GM12872 (cell line): Measurements from ENCODE around the gene ZNF519.

Source experiments
- TF ChIP-seq, protein P1 (sequence below): IDR thresholded peaks from 3 replicates; pipeline ENCODE4 v1.5.1; 2011; ENCODE audit warnings: low read depth, mild to moderate bottlenecking, low read length, moderate library complexity; ENCODE audit not compliant: insufficient read depth

ZNF519 gene

DNA sequence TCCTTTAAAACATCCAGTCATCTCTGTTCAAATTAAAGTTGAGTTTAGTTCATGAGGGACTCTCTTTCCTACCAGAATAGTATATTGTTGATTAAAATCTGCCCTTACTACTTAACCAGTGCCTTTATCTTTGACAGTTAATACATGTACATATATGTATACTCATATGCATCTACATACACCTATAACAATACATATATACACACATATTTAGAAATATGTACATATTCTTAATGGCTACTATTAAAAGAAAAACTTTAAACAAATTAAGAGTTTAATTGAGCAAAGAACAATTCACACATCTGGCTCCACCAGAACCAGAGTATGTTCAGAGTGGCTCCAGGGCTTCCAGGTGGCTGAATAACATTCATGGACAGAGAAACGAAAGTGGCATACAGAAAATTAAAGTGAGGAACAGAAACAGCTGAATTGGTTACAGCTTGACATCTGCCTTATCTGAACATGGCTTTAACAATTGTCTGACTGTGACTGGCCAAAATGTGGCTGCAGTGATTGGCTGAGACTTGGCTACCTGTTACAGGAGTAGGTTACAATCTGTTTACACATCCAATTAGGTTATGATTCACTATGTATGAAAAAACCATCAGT lies 38.8 kb downstream of the ZNF519 start:
- TF ChIP-seq, protein P1, sequence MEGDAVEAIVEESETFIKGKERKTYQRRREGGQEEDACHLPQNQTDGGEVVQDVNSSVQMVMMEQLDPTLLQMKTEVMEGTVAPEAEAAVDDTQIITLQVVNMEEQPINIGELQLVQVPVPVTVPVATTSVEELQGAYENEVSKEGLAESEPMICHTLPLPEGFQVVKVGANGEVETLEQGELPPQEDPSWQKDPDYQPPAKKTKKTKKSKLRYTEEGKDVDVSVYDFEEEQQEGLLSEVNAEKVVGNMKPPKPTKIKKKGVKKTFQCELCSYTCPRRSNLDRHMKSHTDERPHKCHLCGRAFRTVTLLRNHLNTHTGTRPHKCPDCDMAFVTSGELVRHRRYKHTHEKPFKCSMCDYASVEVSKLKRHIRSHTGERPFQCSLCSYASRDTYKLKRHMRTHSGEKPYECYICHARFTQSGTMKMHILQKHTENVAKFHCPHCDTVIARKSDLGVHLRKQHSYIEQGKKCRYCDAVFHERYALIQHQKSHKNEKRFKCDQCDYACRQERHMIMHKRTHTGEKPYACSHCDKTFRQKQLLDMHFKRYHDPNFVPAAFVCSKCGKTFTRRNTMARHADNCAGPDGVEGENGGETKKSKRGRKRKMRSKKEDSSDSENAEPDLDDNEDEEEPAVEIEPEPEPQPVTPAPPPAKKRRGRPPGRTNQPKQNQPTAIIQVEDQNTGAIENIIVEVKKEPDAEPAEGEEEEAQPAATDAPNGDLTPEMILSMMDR, result no peak

DNA sequence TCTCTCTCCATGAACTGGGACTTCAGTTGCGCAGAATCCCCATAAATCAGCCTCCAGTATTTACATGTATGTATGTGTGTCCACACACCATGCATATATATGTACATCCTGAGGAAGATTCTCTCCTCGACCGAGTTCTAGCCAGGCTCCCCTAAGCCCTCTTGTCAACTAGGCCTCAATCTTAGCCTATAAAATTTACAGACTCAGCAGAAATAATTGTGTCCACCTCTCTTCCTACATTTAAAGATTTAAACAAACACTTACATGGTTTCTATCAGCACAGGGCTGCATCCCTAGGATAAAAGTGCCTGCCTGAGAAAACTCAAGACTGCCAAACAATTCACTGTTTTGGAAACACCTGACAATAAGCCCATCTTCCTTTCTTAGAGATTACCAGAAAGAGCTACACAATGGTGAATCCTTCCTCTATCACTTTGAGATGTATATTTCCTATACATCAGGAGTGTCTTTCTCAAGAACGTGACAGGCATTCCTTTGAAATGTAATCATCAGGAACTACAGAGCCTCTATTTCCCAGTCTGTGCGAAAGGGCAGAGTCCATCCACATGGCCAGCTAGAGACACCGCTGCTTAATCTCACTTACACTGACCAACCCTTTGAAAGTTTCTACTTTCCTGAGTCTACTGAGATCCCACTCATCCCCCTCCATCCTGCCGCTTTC lies 39.5 kb downstream of the ZNF519 start:
- TF ChIP-seq, protein P1, result no peak

DNA sequence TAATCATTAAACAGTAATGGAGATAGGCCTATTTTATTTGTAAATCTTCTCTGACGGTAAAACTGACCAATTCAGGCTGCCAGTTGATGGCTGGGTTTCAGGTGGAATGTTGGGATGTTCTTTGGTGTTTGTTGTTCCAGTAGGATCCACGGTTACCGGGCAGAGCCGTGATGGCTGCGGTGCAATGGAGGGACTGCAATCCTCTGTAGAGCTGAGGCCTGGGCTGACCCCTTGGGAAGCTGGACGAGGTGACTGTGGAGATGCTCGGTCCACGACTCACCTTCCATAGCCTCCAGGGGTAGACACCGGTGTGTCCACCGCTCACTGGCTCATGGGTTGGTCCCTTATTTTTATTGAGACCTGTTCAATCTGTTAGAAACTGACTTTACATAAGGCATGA lies 42.5 kb downstream of the ZNF519 start:
- TF ChIP-seq, protein P1, result no peak

DNA sequence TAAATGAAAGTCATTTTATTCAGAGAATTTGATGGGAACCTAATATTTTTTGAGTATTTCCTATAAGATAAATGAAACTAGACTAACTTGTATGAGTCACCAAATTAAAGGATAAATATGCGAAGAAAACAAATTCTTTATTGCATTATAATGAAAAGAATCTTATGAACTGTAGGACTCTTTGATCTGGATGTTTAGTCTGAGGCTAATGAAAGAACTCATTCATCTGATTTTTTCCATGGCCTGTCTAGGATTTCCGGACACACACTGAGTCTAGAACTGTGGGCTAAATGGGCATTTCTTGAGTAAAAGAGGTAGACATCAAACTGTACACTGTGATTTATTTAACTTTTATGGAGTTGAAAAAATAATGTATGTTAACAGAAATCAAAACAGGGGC lies 43.0 kb downstream of the ZNF519 start:
- TF ChIP-seq, protein P1, result no peak

DNA sequence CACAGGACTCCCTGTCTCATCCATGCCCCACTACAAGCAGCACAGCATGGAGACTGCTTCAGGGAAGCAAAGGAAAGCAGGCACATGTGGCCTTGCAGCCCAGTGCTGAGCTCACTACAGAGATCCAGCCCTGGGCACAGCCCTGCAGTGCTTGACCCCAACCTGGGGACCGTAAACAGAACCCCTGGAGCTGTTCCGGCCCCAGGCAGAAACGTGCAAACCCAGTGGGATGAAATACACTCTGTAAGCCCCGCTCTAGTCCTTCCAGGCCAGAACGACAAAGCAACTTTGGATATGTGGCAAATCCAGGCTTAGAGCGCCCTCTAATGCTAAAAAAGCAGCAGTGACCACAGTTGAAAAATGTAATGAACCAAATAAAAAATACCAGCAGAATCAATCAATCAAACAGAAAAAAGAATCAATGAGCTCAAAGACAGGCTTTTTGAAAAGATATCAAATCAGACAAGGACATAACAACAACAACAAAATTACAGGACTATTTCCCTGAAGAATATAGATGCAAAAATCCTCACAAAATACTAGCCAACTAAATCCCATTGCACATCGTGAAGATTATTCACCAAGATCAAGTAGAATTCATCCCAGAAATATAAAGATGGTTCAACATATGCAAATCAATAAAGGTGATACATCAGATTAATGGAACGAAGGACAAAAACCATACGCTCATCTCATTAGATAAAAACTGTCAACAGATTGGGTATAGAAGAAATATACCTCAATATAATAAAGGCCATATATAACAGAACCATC lies 45.6 kb downstream of the ZNF519 start:
- TF ChIP-seq, protein P1, result peak; percentile 73

DNA sequence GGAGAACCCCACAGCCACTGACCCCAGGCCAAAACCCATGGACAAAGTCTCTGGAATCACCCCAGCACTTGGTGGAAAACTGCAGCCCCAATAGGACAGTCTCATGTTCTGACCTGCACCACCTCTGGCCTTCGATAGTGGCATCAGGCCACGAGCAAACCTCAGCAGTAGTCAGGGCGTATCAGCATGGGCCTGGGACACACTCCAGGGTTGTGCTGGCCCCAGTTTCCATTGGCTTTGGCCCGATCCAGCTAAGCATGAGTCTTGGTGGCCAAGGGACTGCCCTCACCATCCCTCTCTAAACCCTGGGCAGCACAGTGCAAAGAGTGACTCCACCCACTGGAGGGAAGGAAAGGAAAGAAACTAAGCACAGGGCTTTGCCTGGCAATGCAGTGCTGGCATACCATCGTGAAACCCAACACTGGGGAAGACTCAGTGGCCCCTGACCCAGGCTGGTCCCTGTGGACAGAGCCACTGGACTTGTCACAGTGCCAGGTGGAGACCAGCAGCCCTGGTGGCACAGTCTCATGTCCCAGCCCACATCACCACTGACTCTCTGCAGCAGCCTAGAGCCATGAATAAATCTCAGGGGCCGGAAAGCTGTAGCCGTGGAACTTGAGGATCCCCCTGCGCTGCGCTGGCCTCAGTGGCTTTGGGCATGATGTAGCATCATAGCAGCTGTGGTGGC lies 46.3 kb downstream of the ZNF519 start:
- TF ChIP-seq, protein P1, result no peak

DNA sequence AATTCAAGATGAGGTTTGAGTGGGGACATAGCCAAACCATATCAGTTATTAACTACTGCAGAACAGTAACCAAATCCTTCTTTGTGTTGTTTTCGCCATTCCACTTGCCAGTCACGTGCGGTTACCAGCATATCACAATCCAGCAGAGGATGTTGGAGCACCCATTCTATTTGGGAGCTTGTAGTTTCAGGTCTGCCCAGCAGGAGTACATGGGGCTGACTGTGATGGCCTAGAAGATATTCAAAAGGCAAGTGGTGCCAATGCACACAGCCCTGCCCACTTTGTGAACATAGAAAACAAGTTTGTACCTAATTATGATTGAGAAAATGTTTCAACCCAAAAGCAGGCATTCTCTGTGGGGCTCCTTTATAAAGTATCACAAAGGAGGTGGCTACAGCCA lies 57.0 kb downstream of the ZNF519 start:
- TF ChIP-seq, protein P1, result peak; percentile 10; the same call in 1 of the 3 replicates
